Esophagus squamous epithelium (tissue), 4 donors: ENCODE results near the gene RABGGTA.
"Not testable (repeated sequence)": the region's sequence is repeated elsewhere in the genome, so short reads cannot be mapped to it uniquely, and the experiment has no call there.

ENCODE experiments used
- CTCF ChIP-seq, 6 experiments: fragments of 450-650 bp in 4 of 6; fragments of 200-600 bp in 2 of 6; sonication (generic) in 2 of 6; IDR thresholded peaks; one replicate each; pipeline ENCODE4 v1.5.1; 2016 to 2019; ENCODE audit warnings: antibody characterized with exemption in 6 of 6, mild to moderate bottlenecking in 4 of 6, moderate library complexity in 4 of 6
- POLR2A ChIP-seq, 4 donors: fragments of 450-650 bp; IDR thresholded peaks; one replicate each; pipeline ENCODE4 v1.6.1; 2017; ENCODE audit warnings: antibody characterized with exemption in 4 of 4, mild to moderate bottlenecking in 4 of 4, moderate library complexity in 3 of 4

DNA sequence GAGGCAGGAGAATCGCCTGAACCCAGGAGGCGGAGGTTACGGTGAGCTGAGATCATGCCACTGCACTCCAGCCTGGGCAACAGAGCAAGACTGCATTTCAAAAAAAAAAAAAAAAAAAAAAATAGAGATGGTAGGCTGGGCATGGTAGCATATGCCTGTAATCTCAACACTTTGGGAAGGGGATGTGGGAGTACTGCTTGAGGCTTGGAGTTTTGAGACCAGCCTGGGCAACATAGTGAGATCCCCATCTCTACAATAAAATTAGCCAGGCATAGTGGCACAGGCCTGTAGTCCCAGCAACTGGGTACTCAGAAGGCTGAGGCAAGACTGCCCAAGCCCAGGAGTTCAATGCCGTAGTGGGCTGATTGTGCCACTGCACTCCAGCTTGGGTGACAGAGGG, 48.4 kb downstream of the RABGGTA start:
- not testable (repeated sequence) for TF ChIP-seq CTCF, POLR2A (IDR thresholded peaks at IDR 0.05)
